HUES64 (cell line): ENCODE data around the gene PIK3R6.

Experiments
- H3K27ac ChIP-seq: 2 replicates; pipeline ENCODE4 v1.7.0; 2013; ENCODE audit warnings: low read depth, low read length, inconsistent platforms
- H3K27me3 ChIP-seq: 2 replicates; pipeline ENCODE4 v1.6.1; 2013; ENCODE audit warnings: mild to moderate bottlenecking, low read length; ENCODE audit not compliant: insufficient read depth
- H3K36me3 ChIP-seq: 2 replicates; pipeline ENCODE4 v1.6.1; 2013; ENCODE audit warnings: mild to moderate bottlenecking, low read length; ENCODE audit not compliant: insufficient read depth
- H3K4me1 ChIP-seq: 2 replicates; pipeline ENCODE4 v1.6.1; 2013; ENCODE audit warnings: mild to moderate bottlenecking, low read length, moderate library complexity; ENCODE audit not compliant: insufficient read depth
- H3K4me3 ChIP-seq: 2 replicates; pipeline ENCODE4 v1.5.1; 2013; ENCODE audit warnings: mild to moderate bottlenecking, low read length, moderate library complexity
- H3K9ac ChIP-seq: 2 replicates; pipeline ENCODE4 v1.6.1; 2013; ENCODE audit warnings: mild to moderate bottlenecking, low read depth, low read length
- H3K9me3 ChIP-seq: 2 replicates; pipeline ENCODE4 v1.6.1; 2013; ENCODE audit warnings: low read depth, low read length; ENCODE audit not compliant: insufficient read depth
- WGBS: fragments of 150-250, 120-280 bp; methylation state at CpG from one replicate; pipeline ENCODE4 v1.1.7; 2013; ENCODE audit warnings: missing lambda C conversion rate; 5-methylcytosine and 5-hydroxymethylcytosine counted together

PIK3R6 gene

GRCh38 chr17:8884336-8884990 lies 17.0 kb upstream of the PIK3R6 start:
- Histone ChIP-seq H3K9me3 (no peaks in the 10 kb centered on the region), H3K27me3 (no peaks in the 10 kb centered on the region), H3K27ac (no peak overlapping the region), H3K4me3 (no peak overlapping the region), H3K4me1 (no peaks in the 10 kb centered on the region), H3K9ac (no peak overlapping the region), H3K36me3 (no peaks in the 10 kb centered on the region)
- 88% methylated on average over 16 of the region's 16 CpGs for WGBS

GRCh38 chr17:8883353-8883752 lies 15.9 kb upstream of the PIK3R6 start:
- H3K27me3 ChIP-seq = no peaks in the 10 kb centered on the region
- H3K9ac ChIP-seq = no peak overlapping the region
- no peak overlapping the region for H3K4me3 ChIP-seq
- H3K9me3 ChIP-seq = no peaks in the 10 kb centered on the region
- H3K27ac ChIP-seq = no peak overlapping the region
- 91% methylated on average over 4 of the region's 4 CpGs for WGBS
- no peaks in the 10 kb centered on the region for H3K36me3 ChIP-seq
- no peaks in the 10 kb centered on the region for H3K4me1 ChIP-seq

DNA sequence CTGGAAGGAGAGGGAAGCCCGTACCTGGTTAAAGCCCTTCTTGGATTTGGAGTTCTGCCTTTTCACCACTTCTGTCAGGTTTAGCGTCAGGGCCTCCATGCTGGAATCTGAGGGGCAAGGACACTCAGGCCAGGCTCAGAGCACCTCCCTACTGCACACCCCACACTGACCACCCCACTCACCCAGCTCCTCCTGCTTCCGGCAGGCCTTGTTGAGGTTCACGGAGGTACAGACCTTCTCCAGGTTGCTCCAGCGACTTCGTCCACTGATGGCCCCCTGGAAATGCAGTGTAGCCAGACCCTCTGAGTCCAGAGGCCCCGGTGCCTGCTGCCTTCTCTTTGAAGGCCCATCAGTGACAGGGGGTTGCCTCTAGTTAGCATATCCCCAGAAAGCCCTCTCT lies 14.1 kb upstream of the PIK3R6 start:
- Histone ChIP-seq H3K27me3 (no peaks in the 10 kb centered on the region), H3K9me3 (no peaks in the 10 kb centered on the region), H3K4me1 (no peaks in the 10 kb centered on the region), H3K4me3 (no peak overlapping the region), H3K27ac (no peak overlapping the region), H3K9ac (no peak overlapping the region), H3K36me3 (no peaks in the 10 kb centered on the region)
- 94% methylated on average over 7 of the region's 7 CpGs for WGBS

DNA sequence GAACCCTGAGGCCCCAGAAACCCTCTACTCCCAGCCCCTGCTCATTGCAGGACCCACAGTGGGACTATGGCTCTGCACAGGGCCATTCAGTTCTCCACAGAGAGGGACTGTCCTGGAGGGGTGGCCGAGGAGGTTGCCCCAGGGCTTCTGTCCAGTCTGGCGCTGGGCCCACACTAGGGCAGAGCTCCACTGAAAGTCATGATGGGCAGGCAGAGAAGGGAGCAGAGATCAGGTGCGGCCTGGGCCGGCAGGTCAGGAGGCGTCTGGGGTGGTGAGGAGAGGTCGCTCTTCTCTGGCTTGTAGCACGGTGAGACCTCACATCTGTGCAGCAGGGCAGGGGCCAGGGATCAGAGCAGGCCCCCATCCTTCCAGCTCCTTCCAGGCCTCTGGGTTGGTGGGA lies 13.0 kb upstream of the PIK3R6 start:
- Histone ChIP-seq H3K4me3 (no peak overlapping the region), H3K27me3 (no peaks in the 10 kb centered on the region), H3K27ac (no peak overlapping the region), H3K4me1 (no peaks in the 10 kb centered on the region), H3K9me3 (no peaks in the 10 kb centered on the region), H3K9ac (no peak overlapping the region), H3K36me3 (no peaks in the 10 kb centered on the region)
- WGBS = 92% methylated on average over 7 of the region's 7 CpGs

GRCh38 chr17:8879410-8879809 lies 11.9 kb upstream of the PIK3R6 start:
- Histone ChIP-seq H3K27ac (no peak overlapping the region), H3K27me3 (no peaks in the 10 kb centered on the region), H3K4me3 (no peak overlapping the region), H3K9ac (no peak overlapping the region), H3K9me3 (no peaks in the 10 kb centered on the region), H3K4me1 (no peaks in the 10 kb centered on the region), H3K36me3 (no peaks in the 10 kb centered on the region)
- 85% methylated on average over 7 of the region's 7 CpGs for WGBS

- Histone ChIP-seq H3K36me3 (no peaks in the 10 kb centered on the region), H3K9ac (no peak overlapping the region), H3K27ac (no peak overlapping the region), H3K4me3 (no peak overlapping the region), H3K9me3 (no peaks in the 10 kb centered on the region), H3K4me1 (no peaks in the 10 kb centered on the region; the same call in 1 of the 2 replicates), H3K27me3 (no peaks in the 10 kb centered on the region)
- WGBS = 87% methylated on average over 4 of the region's 4 CpGs
Observed at GRCh38 chr17:8877984-8878383, 10.5 kb upstream of the PIK3R6 start.

GRCh38 chr17:8875957-8876356 lies 8.5 kb upstream of the PIK3R6 start:
- Histone ChIP-seq H3K9me3 (no peaks in the 10 kb centered on the region), H3K27ac (no peak overlapping the region), H3K4me3 (no peak overlapping the region), H3K27me3 (no peaks in the 10 kb centered on the region), H3K9ac (no peak overlapping the region), H3K4me1 (no peaks in the 10 kb centered on the region; the same call in 1 of the 2 replicates), H3K36me3 (no peaks in the 10 kb centered on the region)
- 92% methylated on average over 5 of the region's 5 CpGs for WGBS

GRCh38 chr17:8875436-8875835 lies 8.0 kb upstream of the PIK3R6 start:
- Histone ChIP-seq H3K27me3 (no peaks in the 10 kb centered on the region), H3K4me3 (no peak overlapping the region), H3K36me3 (no peaks in the 10 kb centered on the region), H3K27ac (no peak overlapping the region), H3K9me3 (no peaks in the 10 kb centered on the region), H3K4me1 (no peaks in the 10 kb centered on the region; the same call in 1 of the 2 replicates), H3K9ac (no peak overlapping the region)
- WGBS = 89% methylated on average over 12 of the region's 12 CpGs

GRCh38 chr17:8873801-8874715 lies 6.6 kb upstream of the PIK3R6 start:
- WGBS = 77% methylated on average over 19 of the region's 19 CpGs
- Histone ChIP-seq H3K27ac (no peak overlapping the region), H3K4me3 (no peak overlapping the region), H3K4me1 (no peaks in the 10 kb centered on the region; the same call in 1 of the 2 replicates), H3K9me3 (no peaks in the 10 kb centered on the region), H3K36me3 (no peaks in the 10 kb centered on the region), H3K9ac (no peak overlapping the region), H3K27me3 (no peaks in the 10 kb centered on the region)

- no peaks in the 10 kb centered on the region for H3K36me3 ChIP-seq
- WGBS = 90% methylated on average over 16 of the region's 17 CpGs
- no peak overlapping the region for H3K27ac ChIP-seq
- H3K9me3 ChIP-seq = no peaks in the 10 kb centered on the region
- H3K4me1 ChIP-seq = no peaks in the 10 kb centered on the region; the same call in 1 of the 2 replicates
- no peaks in the 10 kb centered on the region for H3K27me3 ChIP-seq
- H3K4me3 ChIP-seq = no peak overlapping the region
- H3K9ac ChIP-seq = no peak overlapping the region
Observed at GRCh38 chr17:8872705-8873435, 5.4 kb upstream of the PIK3R6 start.
